Measurements from ENCODE around the gene TJP1. TPM values are rescaled to one million over a fixed set of nuclear protein-coding genes. Genes with fewer than 3 reads are reported as not detected.

Gene TJP1
- total RNA-seq, 1 experiment from 2014 or later: 159 TPM

- TSS peak; percentile 28 for BruUV-seq (replicated peaks)
- Histone ChIP-seq H3K9me3 (ENCODE audit: insufficient read depth, low read depth) (no peaks in the 10 kb centered on the region), H3K4me3 (no peak overlapping the region), H3K79me2 (ENCODE audit: low read depth) (no peaks in the 10 kb centered on the region), H2AFZ (no peak overlapping the region), H3K36me3 (ENCODE audit: low read depth) (no peaks in the 10 kb centered on the region), H4K20me1 (ENCODE audit: insufficient read depth) (no peaks in the 10 kb centered on the region), H3F3A (ENCODE audit: insufficient read depth, low read depth) (no peaks in the 10 kb centered on the region), H3K27ac (no peak overlapping the region), H3K4me2 (peak overlapping the region; percentile 22; the same call in 1 of the 2 replicates), H3K9me2 (ENCODE audit: insufficient read depth) (no peaks in the 10 kb centered on the region), H3K4me1 (replicated peaks; ENCODE audit: insufficient read depth) (0 out of 2 replicates have a peak, but pooled peaks cover 5% of the 10 kb centered on the region), H3K27me3 (ENCODE audit: insufficient read depth, low read depth) (no peaks in the 10 kb centered on the region)
- ChIA-PET CTCF (no interaction called here), POLR2A (ENCODE audit: unreplicated experiment) (interaction anchor here (0.6 to 0.7 kb wide), 2 partner anchors 24 to 148 kb away, joined by 4 to 8 read pairs; no protein-coding TSS in a partner anchor)
- TF ChIP-seq CTCF (conservative IDR thresholded peaks at IDR 0.05) (no peak), EZH2 (IDR thresholded peaks at IDR 0.05; ENCODE audit: low read depth) (no peak)
- DNase-seq: peak; percentile 53 to 68
- intact Hi-C loops (cut with micrococcal nuclease; ENCODE audit: unreplicated experiment): loop anchor here (1.0 to 2.0 kb wide), 2 partner anchors 64 to 254 kb away; no protein-coding TSS in a partner anchor
These were observed 151.0 kb downstream of the TJP1 start for GRCh38 chr15:29670998-29671981.

DNA sequence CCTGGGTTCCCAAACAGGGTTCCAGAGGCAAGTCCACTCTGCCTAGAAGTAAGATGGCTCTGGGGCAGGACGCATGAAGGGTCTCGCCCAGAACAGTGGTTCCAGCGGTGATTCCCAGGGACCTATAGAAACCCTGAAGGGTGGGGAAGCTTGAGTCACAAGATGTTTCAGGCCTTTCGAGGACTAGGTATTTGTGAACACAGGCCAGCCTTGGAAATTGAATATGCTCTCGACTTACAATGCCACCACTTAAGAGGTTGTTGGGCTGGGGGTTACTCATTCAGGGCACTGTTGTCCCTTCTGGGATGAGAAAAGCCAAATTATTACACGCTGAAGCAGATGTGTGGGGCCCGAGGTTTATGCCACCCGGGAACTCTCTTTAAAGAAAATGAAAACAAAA lies 152.0 kb downstream of the TJP1 start:
- Histone ChIP-seq H3K4me1 (replicated peaks; ENCODE audit: insufficient read depth) (0 out of 2 replicates have a peak, but pooled peaks cover 5% of the 10 kb centered on the region), H3F3A (ENCODE audit: insufficient read depth, low read depth) (no peaks in the 10 kb centered on the region), H3K36me3 (ENCODE audit: low read depth) (no peaks in the 10 kb centered on the region), H3K79me2 (ENCODE audit: low read depth) (no peaks in the 10 kb centered on the region), H3K9me2 (ENCODE audit: insufficient read depth) (no peaks in the 10 kb centered on the region), H3K27ac (no peak overlapping the region), H3K4me3 (no peak overlapping the region), H2AFZ (no peak overlapping the region), H3K4me2 (no peak overlapping the region), H3K27me3 (ENCODE audit: insufficient read depth, low read depth) (peaks cover 2% of the 10 kb centered on the region; the same call in 1 of the 2 replicates), H3K9me3 (ENCODE audit: insufficient read depth, low read depth) (no peaks in the 10 kb centered on the region), H4K20me1 (ENCODE audit: insufficient read depth) (no peaks in the 10 kb centered on the region)
- intact Hi-C loops (cut with micrococcal nuclease; ENCODE audit: unreplicated experiment): loop anchor here (2.0 kb wide), 1 partner anchor 255 kb away; no protein-coding TSS in a partner anchor
- TF ChIP-seq EZH2 (IDR thresholded peaks at IDR 0.05; ENCODE audit: low read depth) (no peak), CTCF (conservative IDR thresholded peaks at IDR 0.05) (no peak)
- ChIA-PET POLR2A (ENCODE audit: unreplicated experiment) (no interaction called here), CTCF (no interaction called here)
- DNase-seq: no peak
- BruUV-seq (replicated peaks): no TSS peak

DNA sequence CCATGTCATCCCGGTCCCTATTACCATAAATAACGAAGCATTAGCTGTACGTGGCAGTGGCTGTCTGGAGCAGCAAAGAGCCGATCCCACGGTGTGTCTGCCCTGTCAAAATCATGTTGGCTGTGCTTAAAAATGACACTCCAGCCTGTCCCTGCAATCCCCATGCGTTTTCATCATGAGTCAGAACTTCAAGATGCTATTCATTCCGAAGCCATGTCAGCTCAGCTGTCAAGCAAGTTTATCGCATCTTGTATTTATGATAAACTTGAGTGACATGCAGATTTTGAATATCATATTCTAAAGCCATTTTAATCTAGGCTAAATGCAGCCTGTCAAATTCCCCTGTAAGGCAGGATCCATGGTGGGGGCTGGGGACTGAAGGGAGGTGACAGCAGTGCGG lies 152.4 kb downstream of the TJP1 start:
- Histone ChIP-seq H3K79me2 (ENCODE audit: low read depth) (no peaks in the 10 kb centered on the region), H3F3A (ENCODE audit: insufficient read depth, low read depth) (no peaks in the 10 kb centered on the region)
- peak; percentile 24 to 63 for DNase-seq

More for the DNA sequence above, 152.4 kb downstream of the TJP1 start:
- TF ChIP-seq EZH2 (IDR thresholded peaks at IDR 0.05; ENCODE audit: low read depth) (no peak), CTCF (conservative IDR thresholded peaks at IDR 0.05) (no peak)
- BruUV-seq (replicated peaks): no TSS peak
- Histone ChIP-seq H3K4me1 (replicated peaks; ENCODE audit: insufficient read depth) (0 out of 2 replicates have a peak, but pooled peaks cover 5% of the 10 kb centered on the region), H3K9me2 (ENCODE audit: insufficient read depth) (no peaks in the 10 kb centered on the region), H3K9me3 (ENCODE audit: insufficient read depth, low read depth) (no peaks in the 10 kb centered on the region), H3K4me3 (no peak overlapping the region), H3K27ac (no peak overlapping the region), H3K4me2 (no peak overlapping the region), H4K20me1 (ENCODE audit: insufficient read depth) (no peaks in the 10 kb centered on the region), H3K36me3 (ENCODE audit: low read depth) (no peaks in the 10 kb centered on the region), H3K27me3 (ENCODE audit: insufficient read depth, low read depth) (peaks cover 6% of the 10 kb centered on the region; the same call in 1 of the 2 replicates), H2AFZ (no peak overlapping the region)
- ChIA-PET POLR2A (ENCODE audit: unreplicated experiment) (no interaction called here), CTCF (no interaction called here)
- intact Hi-C loops (cut with micrococcal nuclease; ENCODE audit: unreplicated experiment): loop anchor here (2.0 to 5.0 kb wide), 2 partner anchors 152 to 255 kb away; partner anchors contain the start of gene TJP1

Measured in PC-9 (cell line).